Activated T-cell treated with anti-CD3 and anti-CD28 coated beads, Interleukin-2, amount 50 U/mL, for 72 hours (primary cell): ENCODE results near the gene KIFC1. TPM values are rescaled to one million over a fixed set of nuclear protein-coding genes. Genes with fewer than 3 reads are reported as not detected.

Experiments used
- ATAC-seq, 2 donors: fragments of 150-1000 bp; cut with Tn5 transposase; replicated peaks in 1 of 2; 2 replicates each; pipeline ENCODE4 v1.10.0; 2021; ENCODE audit warnings: moderate library complexity in 2 of 2, mild to moderate bottlenecking in 1 of 2
- DNase-seq, 2 donors: peaks; one replicate each; pipeline ENCODE4 v3.0.0; 2021 to 2022; ENCODE audit warnings: mixed read lengths in 1 of 2
- H3K27ac Mint-ChIP-seq: one replicate; pipeline ENCODE4 v1.8.0; 2022; ENCODE audit warnings: mild to moderate bottlenecking, moderate library complexity, mixed read lengths
- H3K27me3 Mint-ChIP-seq: one replicate; pipeline ENCODE4 v1.8.0; 2022; ENCODE audit warnings: low read depth, mixed read lengths
- H3K36me3 Mint-ChIP-seq, 2 donors: one replicate each; pipeline ENCODE4 v1.8.0; 2022; ENCODE audit warnings: mixed read lengths in 2 of 2, mild to moderate bottlenecking in 1 of 2; ENCODE audit not compliant: insufficient read depth in 2 of 2
- H3K4me1 Mint-ChIP-seq: one replicate; pipeline ENCODE4 v1.8.0; 2022; ENCODE audit warnings: low read depth, mixed read lengths
- H3K4me3 Mint-ChIP-seq, 2 donors: one replicate each; pipeline ENCODE4 v1.8.0; 2022; ENCODE audit warnings: mild to moderate bottlenecking in 2 of 2, mixed read lengths in 2 of 2, moderate library complexity in 2 of 2
- H3K9me3 Mint-ChIP-seq, 2 donors: one replicate each; pipeline ENCODE4 v1.8.0; 2022; ENCODE audit warnings: mixed read lengths in 2 of 2
- total RNA-seq, 2 donors: library from RNA; stranded (reverse); gene quantifications; one replicate each; pipeline ENCODE4 v1.2.3, GENCODE V29; 2022

KIFC1 gene
- total RNA-seq, 2 donors from 2014 or later = 91.7 to 96.3 TPM

- ATAC-seq = peak; percentile 99
- H3K4me1 Mint-ChIP-seq = peaks cover 24% of the 10 kb centered on the region
Observed at GRCh38 chr6:33454009-33454946, 62.7 kb downstream of the KIFC1 start, which contains the start of gene ZBTB9. ZBTB9 (plus strand) TSS chr6:33454576; CDS start chr6:33455101, 525 bp downstream.

GRCh38 chr6:33455051-33455450, 63.4 kb downstream of the KIFC1 start:
- ATAC-seq (no peak), DNase-seq (no peak)
- Mint-ChIP-seq H3K27ac (peak overlapping the region; percentile 71), H3K36me3 (peaks cover 2 to 5% of the 10 kb centered on the region in 2 donors), H3K4me3 (peak overlapping the region; percentile 93 to 100), H3K9me3 (no peaks in the 10 kb centered on the region), H3K4me1 (peaks cover 24% of the 10 kb centered on the region), H3K27me3 (no peaks in the 10 kb centered on the region)

More at GRCh38 chr6:33454009-33454946, 62.7 kb downstream of the KIFC1 start, which contains the start of gene ZBTB9:
- Mint-ChIP-seq H3K36me3 (peaks cover 2 to 5% of the 10 kb centered on the region in 2 donors), H3K27me3 (no peaks in the 10 kb centered on the region), H3K27ac (peak within 1 kb of the TSS; percentile 99), H3K4me3 (peak within 1 kb of the TSS; percentile 93 to 100), H3K9me3 (no peaks in the 10 kb centered on the region)
- DNase-seq = peak; percentile 96 to 97

- Mint-ChIP-seq H3K4me1 (peaks cover 24% of the 10 kb centered on the region), H3K27me3 (no peaks in the 10 kb centered on the region), H3K9me3 (no peaks in the 10 kb centered on the region), H3K4me3 (peak overlapping the region in 1 of 2 donors; percentile 37), H3K36me3 (peaks cover 2 to 5% of the 10 kb centered on the region in 2 donors), H3K27ac (no peak overlapping the region)
- no peak for ATAC-seq
- DNase-seq = no peak
Observed at GRCh38 chr6:33456156-33456555, 64.5 kb downstream of the KIFC1 start.

- peaks cover 2 to 5% of the 10 kb centered on the region in 2 donors for H3K36me3 Mint-ChIP-seq
- H3K9me3 Mint-ChIP-seq = no peaks in the 10 kb centered on the region
- ATAC-seq (no peak), DNase-seq (no peak)
- H3K4me1 Mint-ChIP-seq = peaks cover 13% of the 10 kb centered on the region
- no peak overlapping the region for H3K27ac Mint-ChIP-seq
- no peaks in the 10 kb centered on the region for H3K27me3 Mint-ChIP-seq
- no peak overlapping the region for H3K4me3 Mint-ChIP-seq
Observed at GRCh38 chr6:33458676-33459075, 67.1 kb downstream of the KIFC1 start.

GRCh38 chr6:33459226-33459625, 67.6 kb downstream of the KIFC1 start:
- no peak overlapping the region for H3K4me3 Mint-ChIP-seq
- H3K36me3 Mint-ChIP-seq = peaks cover 2 to 5% of the 10 kb centered on the region in 2 donors
- no peak overlapping the region for H3K27ac Mint-ChIP-seq
- DNase-seq = no peak
- ATAC-seq = no peak
- no peaks in the 10 kb centered on the region for H3K27me3 Mint-ChIP-seq
- peaks cover 10% of the 10 kb centered on the region for H3K4me1 Mint-ChIP-seq
- H3K9me3 Mint-ChIP-seq = no peaks in the 10 kb centered on the region

Other genes with a start within 250 kb of the KIFC1 start
- 1 to 10 TPM; 2.5 to 3.2 TPM for gene COL11A2, start 199.4 kb upstream of the KIFC1 start, total RNA-seq
- gene RXRB, start 191.2 kb upstream of the KIFC1 start, total RNA-seq = 10 to 100 TPM; 55.6 to 57.5 TPM
- gene SLC39A7, start 191.0 kb upstream of the KIFC1 start, total RNA-seq = 10 to 100 TPM; 56.1 to 58.3 TPM
- 10 to 100 TPM; 35.8 to 36.0 TPM for gene HSD17B8, start 187.2 kb upstream of the KIFC1 start, total RNA-seq
- 10 to 100 TPM; 30.1 to 37.7 TPM for gene RING1, start 183.3 kb upstream of the KIFC1 start, total RNA-seq
- 10 to 100 TPM; 50.7 to 54.9 TPM for gene VPS52, start 119.9 kb upstream of the KIFC1 start, total RNA-seq
- gene RPS18, start 119.7 kb upstream of the KIFC1 start, total RNA-seq = 1,000 to 10,000 TPM; 4,335 to 4,825 TPM
- gene B3GALT4, start 114.7 kb upstream of the KIFC1 start, total RNA-seq = 10 to 100 TPM; 10.1 to 14.2 TPM
- gene WDR46, start 102.6 kb upstream of the KIFC1 start, total RNA-seq = 10 to 100 TPM; 46.6 to 54.0 TPM
- gene PFDN6, start 102.2 kb upstream of the KIFC1 start, total RNA-seq = 10 to 100 TPM; 41.9 to 54.6 TPM
- 10 to 100 TPM; 34.3 to 43.7 TPM for gene RGL2, start 92.9 kb upstream of the KIFC1 start, total RNA-seq
- 100 to 1,000 TPM; 180 to 210 TPM for gene TAPBP, start 77.7 kb upstream of the KIFC1 start, total RNA-seq
- gene ZBTB22, start 74.1 kb upstream of the KIFC1 start, total RNA-seq = 10 to 100 TPM; 14.9 to 16.1 TPM
- gene DAXX, start 68.9 kb upstream of the KIFC1 start, total RNA-seq = 10 to 100 TPM; 56.5 to 61.3 TPM
- 10 to 100 TPM; 65.2 to 77.3 TPM for gene PHF1, start 19.2 kb downstream of the KIFC1 start, total RNA-seq
- 100 to 1,000 TPM; 212 to 222 TPM for gene CUTA, start 26.3 kb downstream of the KIFC1 start, total RNA-seq
- gene SYNGAP1, start 28.2 kb downstream of the KIFC1 start, total RNA-seq = 10 to 100 TPM; 86.9 to 91.5 TPM
- gene ZBTB9, start 62.8 kb downstream of the KIFC1 start, total RNA-seq = 10 to 100 TPM; 10.2 to 13.6 TPM
- 10 to 100 TPM; 54.9 to 55.4 TPM for gene BAK1, start 188.5 kb downstream of the KIFC1 start, total RNA-seq
- gene ITPR3, start 229.5 kb downstream of the KIFC1 start, total RNA-seq = 10 to 100 TPM; 49.9 to 52.5 TPM